A549 (cell line): ENCODE measurements around the gene RGS9BP. TPM values are rescaled to one million over a fixed set of nuclear protein-coding genes. Genes with fewer than 3 reads are reported as not detected.
"Not testable (repeated sequence)": the region's sequence is repeated elsewhere in the genome, so short reads cannot be mapped to it uniquely, and the experiment has no call there.

ENCODE experiments used
- ATAC-seq, 2 experiments: fragments of 200-7000 bp in 1 of 2; fragments of >200 bp in 1 of 2; cut with Nextera tagmentation in 1 of 2; cut with Tn5 transposase in 1 of 2; 3 replicates each; pipeline versions ENCODE4 v1.8.0 to v1.9.1; 2018 to 2020; ENCODE audit warnings: mild to moderate bottlenecking in 1 of 2, moderate library complexity in 1 of 2
- CTCF ChIA-PET: fragments of 300-600 bp; sonication (Branson Sonifier 250); formaldehyde crosslinking; extraction: SDS; loops from one replicate; lab custom pipeline; 2021; ENCODE audit warnings: antibody characterized with exemption, inconsistent platforms; lab: Yijun Ruan, JAX
- POLR2A ChIA-PET: fragments of 350-600 bp; formaldehyde crosslinking; extraction: SDS; loops from one replicate; lab custom pipeline; 2021; ENCODE audit warnings: antibody characterized with exemption, inconsistent platforms; lab: Yijun Ruan, JAX
- DNase-seq, 2 experiments: peaks; one replicate each; pipeline versions ENCODE4 v3.0.0 to v3.0.0-alpha.2; 2011 to 2016; ENCODE audit warnings: low read depth in 1 of 2, low spot score in 1 of 2
- FAIRE-seq: peaks from 2 replicates; lab custom pipeline; 2011; peaks lifted over from hg19 to GRCh38; lab: Jason Lieb, UNC
- H3K27ac ChIP-seq, 2 experiments: fragments of >200 bp; sonication (Bioruptor Twin); formaldehyde crosslinking; 3 replicates each; pipeline ENCODE4 v1.5.1; 2016 to 2017
- H3K4me1 ChIP-seq: fragments of >200 bp; sonication (Bioruptor Twin); formaldehyde crosslinking; 3 replicates; pipeline ENCODE4 v1.6.1; 2016
- H3K4me2 ChIP-seq: fragments of >200 bp; sonication (Bioruptor Twin); formaldehyde crosslinking; 3 replicates; pipeline ENCODE4 v1.6.1; 2016
- H3K4me3 ChIP-seq: fragments of >200 bp; sonication (Bioruptor Twin); formaldehyde crosslinking; 3 replicates; pipeline ENCODE4 v1.5.1; 2016
- H3K9me3 ChIP-seq: fragments of >200 bp; sonication (Bioruptor Twin); formaldehyde crosslinking; 3 replicates; pipeline ENCODE4 v1.6.1; 2016
- BHLHE40 ChIP-seq: IDR thresholded peaks from 2 replicates; pipeline ENCODE4 v1.6.1; 2012; ENCODE audit warnings: low read depth, low read length, inconsistent platforms
- CHD4 ChIP-seq: fragments of 200-600 bp; sonication (generic); IDR thresholded peaks from 2 replicates; pipeline ENCODE4 v1.6.1; 2016; ENCODE audit warnings: antibody characterized with exemption, mild to moderate bottlenecking, borderline replicate concordance
- EHF ChIP-seq: fragments of 250-450 bp; sonication (Bioruptor Pico); IDR thresholded peaks from 2 replicates; pipeline ENCODE4 v1.5.0; 2020; ENCODE audit warnings: mild to moderate bottlenecking
- EP300 ChIP-seq, 2 experiments: fragments of >200 bp; sonication (Bioruptor Twin); formaldehyde crosslinking; IDR thresholded peaks; 2 replicates in 1 of 2; 3 replicates in 1 of 2; pipeline ENCODE4 v1.6.1; 2016 to 2017
- ESRRA ChIP-seq: fragments of 150-350 bp; IDR thresholded peaks from 2 replicates; pipeline ENCODE4 v1.6.1; 2014; ENCODE audit warnings: mild to moderate bottlenecking, low read length, borderline replicate concordance
- FOSL2 ChIP-seq, 2 experiments: fragments of 450-650 bp in 1 of 2; fragments of >200 bp in 1 of 2; sonication (Bioruptor Twin) in 1 of 2; formaldehyde crosslinking; IDR thresholded peaks; 2 replicates each; pipeline versions ENCODE4 v1.5.0 to v1.6.1; 2016 to 2020; ENCODE audit warnings: mild to moderate bottlenecking in 1 of 2, moderate library complexity in 1 of 2
- HMGXB4 ChIP-seq: fragments of 250-450 bp; sonication (Bioruptor Pico); IDR thresholded peaks from 2 replicates; pipeline ENCODE4 v1.5.0; 2021; ENCODE audit warnings: mild to moderate bottlenecking, moderate library complexity, borderline replicate concordance
- HOXA7 ChIP-seq: fragments of 250-450 bp; sonication (Bioruptor Pico); IDR thresholded peaks from 2 replicates; pipeline ENCODE4 v1.5.0; 2020; ENCODE audit warnings: mild to moderate bottlenecking, moderate library complexity
- MAFK ChIP-seq: fragments of 450-650 bp; IDR thresholded peaks from 2 replicates; pipeline ENCODE4 v1.6.1; 2014; ENCODE audit not compliant: partially characterized antibody
- MAZ ChIP-seq: fragments of 150-350 bp; IDR thresholded peaks from 2 replicates; pipeline ENCODE4 v1.6.1; 2014; ENCODE audit warnings: antibody characterized with exemption, low read depth, low read length, borderline replicate concordance
- NPAS2 ChIP-seq: fragments of 250-450 bp; sonication (Bioruptor Pico); IDR thresholded peaks from 2 replicates; pipeline ENCODE4 v1.8.0; 2022; ENCODE audit warnings: mild to moderate bottlenecking, moderate library complexity, borderline replicate concordance
- RAD21 ChIP-seq, 2 experiments: fragments of >200 bp in 1 of 2; sonication (Bioruptor Twin) in 1 of 2; formaldehyde crosslinking in 1 of 2; IDR thresholded peaks in 1 of 2; conservative IDR thresholded peaks in 1 of 2; 2 replicates in 1 of 2; 3 replicates in 1 of 2; pipeline ENCODE4 v1.6.1; 2012 to 2018; ENCODE audit warnings: inconsistent platforms in 1 of 2
- RARB ChIP-seq: fragments of 250-450 bp; sonication (Bioruptor Pico); IDR thresholded peaks from 2 replicates; pipeline ENCODE4 v1.8.0; 2021; ENCODE audit warnings: mild to moderate bottlenecking, moderate library complexity
- RCOR1 ChIP-seq: fragments of 150-350 bp; IDR thresholded peaks from 2 replicates; pipeline ENCODE4 v1.6.1; 2014; ENCODE audit warnings: antibody characterized with exemption, low read length, low read depth
- RNF2 ChIP-seq: fragments of 200-600 bp; sonication (generic); IDR thresholded peaks from 2 replicates; pipeline ENCODE4 v1.6.1; 2016; ENCODE audit warnings: low read depth, mild to moderate bottlenecking, antibody characterized with exemption, moderate library complexity, borderline replicate concordance
- SREBF2 ChIP-seq: fragments of 450-650 bp; IDR thresholded peaks from 2 replicates; pipeline ENCODE4 v1.6.1; 2014; ENCODE audit warnings: mild to moderate bottlenecking, moderate library complexity
- ZC3H11A ChIP-seq: fragments of 450-650 bp; IDR thresholded peaks from 2 replicates; pipeline ENCODE4 v1.6.1; 2014; ENCODE audit warnings: antibody characterized with exemption, mild to moderate bottlenecking
- ZFP36 ChIP-seq: fragments of 450-650 bp; IDR thresholded peaks from 2 replicates; pipeline ENCODE4 v1.6.1; 2014; ENCODE audit warnings: borderline replicate concordance; ENCODE audit not compliant: partially characterized antibody
- ZSCAN20 ChIP-seq: fragments of 250-450 bp; sonication (Bioruptor Pico); IDR thresholded peaks from 2 replicates; pipeline ENCODE4 v1.8.0; 2022; ENCODE audit warnings: mild to moderate bottlenecking, moderate library complexity
- WGBS: methylation state at CpG from one replicate; pipeline ENCODE4 v1.1.6; 2017; ENCODE audit errors: missing lambda C conversion rate; 5-methylcytosine and 5-hydroxymethylcytosine counted together
- polyA plus RNA-seq, 4 experiments: library from polyadenylated mRNA; depleted of rRNA in 3 of 4; stranded (reverse); fragments of >200 nt; fragmentation: RNase III in 1 of 4; extraction: RNeasy Plus Mini Kit Qiagen cat#74134 plus additional on column Dnase treatment in 1 of 4; gene quantifications; 2 replicates in 3 of 4; 3 replicates in 1 of 4; pipeline ENCODE4 v1.2.3, GENCODE V29; 2011 to 2017
- TF ChIP-seq, protein P1 (sequence below): fragments of 150-350 bp; IDR thresholded peaks from 2 replicates; pipeline ENCODE4 v1.6.1; 2014; ENCODE audit warnings: low read depth, mild to moderate bottlenecking, low read length
- TF ChIP-seq, protein P2 (sequence below): fragments of >200 bp; sonication (Bioruptor Twin); formaldehyde crosslinking; IDR thresholded peaks from 3 replicates; pipeline ENCODE4 v1.6.1; 2016
- TF ChIP-seq, protein P3 (sequence below): fragments of 250-450 bp; sonication (Bioruptor Pico); IDR thresholded peaks from 2 replicates; pipeline ENCODE4 v1.5.0; 2020; ENCODE audit warnings: low read depth, mild to moderate bottlenecking, moderate library complexity

RGS9BP gene
- polyA plus RNA-seq, 2 of the 4 experiments (the other 2 are of a cell fraction): 0.17 to 0.41 TPM

DNA sequence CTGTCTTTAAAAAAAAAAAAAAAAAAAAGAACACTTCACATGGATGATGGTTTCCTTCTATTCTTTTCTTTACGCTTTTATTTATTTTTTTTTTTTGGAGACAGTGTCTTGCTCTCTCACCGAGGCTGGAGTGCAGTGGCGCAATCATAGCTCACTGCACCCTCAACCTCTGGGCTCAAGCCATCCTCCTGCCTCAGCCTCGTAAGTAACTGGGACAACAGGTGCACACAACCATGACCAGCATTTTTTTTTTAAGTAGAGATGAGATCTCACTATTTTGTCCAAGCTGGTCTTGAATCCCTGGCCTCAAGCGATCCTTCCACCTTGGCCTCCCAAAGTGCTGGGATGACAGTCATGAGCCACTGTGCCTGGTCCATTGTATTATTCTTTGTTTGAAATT lies 25.0 kb upstream of the RGS9BP start:
- WGBS: 95% methylated on average over 5 of the region's 5 CpGs
- TF ChIP-seq HMGXB4 (CRISPR knock-in tag): no peak
- TF ChIP-seq NPAS2 (CRISPR knock-in tag): no peak
- TF ChIP-seq CHD4: no peak
- no peak for TF ChIP-seq MAZ
- TF ChIP-seq EP300 (IDR thresholded peaks at IDR 0.05): no peak
- no peak for TF ChIP-seq RNF2
- no peak for TF ChIP-seq BHLHE40
- TF ChIP-seq, protein P1, sequence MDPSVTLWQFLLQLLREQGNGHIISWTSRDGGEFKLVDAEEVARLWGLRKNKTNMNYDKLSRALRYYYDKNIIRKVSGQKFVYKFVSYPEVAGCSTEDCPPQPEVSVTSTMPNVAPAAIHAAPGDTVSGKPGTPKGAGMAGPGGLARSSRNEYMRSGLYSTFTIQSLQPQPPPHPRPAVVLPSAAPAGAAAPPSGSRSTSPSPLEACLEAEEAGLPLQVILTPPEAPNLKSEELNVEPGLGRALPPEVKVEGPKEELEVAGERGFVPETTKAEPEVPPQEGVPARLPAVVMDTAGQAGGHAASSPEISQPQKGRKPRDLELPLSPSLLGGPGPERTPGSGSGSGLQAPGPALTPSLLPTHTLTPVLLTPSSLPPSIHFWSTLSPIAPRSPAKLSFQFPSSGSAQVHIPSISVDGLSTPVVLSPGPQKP: no peak
- no peak for TF ChIP-seq HOXA7
- TF ChIP-seq ZC3H11A: no peak
- TF ChIP-seq ZFP36: no peak
- no peak for TF ChIP-seq MAFK
- TF ChIP-seq RARB (CRISPR knock-in tag): no peak
- TF ChIP-seq, protein P2, sequence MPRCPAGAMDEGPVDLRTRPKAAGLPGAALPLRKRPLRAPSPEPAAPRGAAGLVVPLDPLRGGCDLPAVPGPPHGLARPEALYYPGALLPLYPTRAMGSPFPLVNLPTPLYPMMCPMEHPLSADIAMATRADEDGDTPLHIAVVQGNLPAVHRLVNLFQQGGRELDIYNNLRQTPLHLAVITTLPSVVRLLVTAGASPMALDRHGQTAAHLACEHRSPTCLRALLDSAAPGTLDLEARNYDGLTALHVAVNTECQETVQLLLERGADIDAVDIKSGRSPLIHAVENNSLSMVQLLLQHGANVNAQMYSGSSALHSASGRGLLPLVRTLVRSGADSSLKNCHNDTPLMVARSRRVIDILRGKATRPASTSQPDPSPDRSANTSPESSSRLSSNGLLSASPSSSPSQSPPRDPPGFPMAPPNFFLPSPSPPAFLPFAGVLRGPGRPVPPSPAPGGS: no peak
- no peak for TF ChIP-seq SREBF2
- TF ChIP-seq FOSL2 (IDR thresholded peaks at IDR 0.05): no peak
- TF ChIP-seq FOSL2 (CRISPR knock-in tag; IDR thresholded peaks at IDR 0.05): no peak
- no peak for TF ChIP-seq RAD21 (conservative IDR thresholded peaks at IDR 0.05 in 1 of 2, IDR thresholded peaks at IDR 0.05 in 1 of 2)
- TF ChIP-seq ZSCAN20 (CRISPR knock-in tag): no peak
- no peak for TF ChIP-seq RCOR1
- TF ChIP-seq, protein P3, sequence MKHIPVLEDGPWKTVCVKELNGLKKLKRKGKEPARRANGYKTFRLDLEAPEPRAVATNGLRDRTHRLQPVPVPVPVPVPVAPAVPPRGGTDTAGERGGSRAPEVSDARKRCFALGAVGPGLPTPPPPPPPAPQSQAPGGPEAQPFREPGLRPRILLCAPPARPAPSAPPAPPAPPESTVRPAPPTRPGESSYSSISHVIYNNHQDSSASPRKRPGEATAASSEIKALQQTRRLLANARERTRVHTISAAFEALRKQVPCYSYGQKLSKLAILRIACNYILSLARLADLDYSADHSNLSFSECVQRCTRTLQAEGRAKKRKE: no peak

DNA sequence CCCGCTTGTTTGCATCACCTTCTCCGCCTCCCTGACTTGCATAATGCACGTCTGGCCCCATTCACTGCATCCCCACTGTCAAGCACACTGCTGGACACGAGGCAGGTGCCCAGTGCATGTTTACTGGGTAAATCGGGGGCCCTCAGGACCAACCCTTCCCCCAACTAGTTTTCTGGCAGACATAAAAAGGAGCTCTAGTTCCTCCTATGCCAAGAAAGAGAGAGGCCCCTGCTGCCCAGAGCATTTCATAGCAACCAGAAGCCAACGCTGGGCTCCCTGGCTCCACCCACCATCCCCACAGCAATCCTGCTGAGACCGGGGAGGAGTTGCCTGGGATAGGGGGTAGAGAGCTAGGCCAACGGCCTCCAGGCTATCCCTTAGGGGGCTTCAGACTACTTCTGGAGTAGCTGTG lies 23.9 kb upstream of the RGS9BP start:
- ChIA-PET CTCF (interaction anchor here (1.4 to 1.5 kb wide), 2 partner anchors 12 to 19 kb away, joined by 4 read pairs; no protein-coding TSS in a partner anchor), POLR2A (no interaction called here)
- 77% methylated on average over 8 of the region's 8 CpGs for WGBS
- H3K4me2 ChIP-seq: no peak overlapping the region
- FAIRE-seq (peak; percentile 28), ATAC-seq (peak; percentile 73 to 75; a peak in 5 of 6 replicates), DNase-seq (peak; percentile 34 to 44)
- no peak overlapping the region for H3K27ac ChIP-seq
- no peaks in the 10 kb centered on the region for H3K4me1 ChIP-seq
- H3K9me3 ChIP-seq: no peaks in the 10 kb centered on the region
- no peak for TF ChIP-seq RCOR1
- no peak for TF ChIP-seq FOSL2 (IDR thresholded peaks at IDR 0.05)
- TF ChIP-seq FOSL2 (CRISPR knock-in tag; IDR thresholded peaks at IDR 0.05): no peak
- TF ChIP-seq EHF: no peak
- no peak for TF ChIP-seq ESRRA
- TF ChIP-seq, protein P3: no peak
- H3K4me3 ChIP-seq: no peak overlapping the region

More for the DNA sequence above, 25.0 kb upstream of the RGS9BP start:
- Histone ChIP-seq H3K4me3 (no peak overlapping the region), H3K4me1 (no peaks in the 10 kb centered on the region), H3K9me3 (no peaks in the 10 kb centered on the region), H3K4me2 (no peak overlapping the region), H3K27ac (no peak overlapping the region)
- ATAC-seq (no peak), DNase-seq (no peak), FAIRE-seq (no peak)
- ChIA-PET POLR2A (no interaction called here), CTCF (interaction anchor here (1.0 to 1.3 kb wide), 2 partner anchors 18 to 51 kb away, joined by 4 read pairs; no protein-coding TSS in a partner anchor)

GRCh38 chr19:32652331-32652730 lies 23.3 kb upstream of the RGS9BP start:
- CTCF ChIA-PET: interaction anchor here (1.4 to 1.5 kb wide), 2 partner anchors 13 to 19 kb away, joined by 4 read pairs; no protein-coding TSS in a partner anchor
- H3K4me2 ChIP-seq, ATAC-seq, H3K27ac ChIP-seq, POLR2A ChIA-PET, DNase-seq, H3K4me3 ChIP-seq, FAIRE-seq, H3K9me3 ChIP-seq, H3K4me1 ChIP-seq: not testable (repeated sequence)
- WGBS: 93% methylated on average over 13 of the region's 13 CpGs
